ENCODE results near the gene ROBO2.

- TF ChIP-seq CTCF (conservative IDR thresholded peaks at IDR 0.05; ENCODE audit: low read depth in 2 of 2) (no peak), EZH2 (IDR thresholded peaks at IDR 0.05; ENCODE audit: low read depth, unreplicated experiment) (no peak), POLR2AphosphoS5 (IDR thresholded peaks at IDR 0.05; ENCODE audit: low read depth) (no peak), EZH2phosphoT487 (IDR thresholded peaks at IDR 0.05; ENCODE audit: unreplicated experiment) (no peak), ETS1 (IDR thresholded peaks at IDR 0.05) (no peak), REST (IDR thresholded peaks at IDR 0.05; ENCODE audit: unreplicated experiment) (no peak), STAT1 (IDR thresholded peaks at IDR 0.05; ENCODE audit: unreplicated experiment) (no peak), CREB1 (CRISPR knock-in tag; IDR thresholded peaks at IDR 0.05; ENCODE audit: low read depth) (no peak), NANOG (IDR thresholded peaks at IDR 0.05; ENCODE audit: borderline replicate concordance) (no peak), JUNB (IDR thresholded peaks at IDR 0.05; ENCODE audit: unreplicated experiment) (no peak), ZNF114 (CRISPR knock-in tag; IDR thresholded peaks at IDR 0.05) (no peak), ZNF331 (CRISPR knock-in tag; IDR thresholded peaks at IDR 0.05; ENCODE audit: low read depth) (no peak), ZNF462 (CRISPR knock-in tag; IDR thresholded peaks at IDR 0.05) (no peak)
Measured at GRCh38 chr3:77309460-77309859, 269.6 kb downstream of the ROBO2 start.
